Measurements from ENCODE around the gene TMC3.

DNA sequence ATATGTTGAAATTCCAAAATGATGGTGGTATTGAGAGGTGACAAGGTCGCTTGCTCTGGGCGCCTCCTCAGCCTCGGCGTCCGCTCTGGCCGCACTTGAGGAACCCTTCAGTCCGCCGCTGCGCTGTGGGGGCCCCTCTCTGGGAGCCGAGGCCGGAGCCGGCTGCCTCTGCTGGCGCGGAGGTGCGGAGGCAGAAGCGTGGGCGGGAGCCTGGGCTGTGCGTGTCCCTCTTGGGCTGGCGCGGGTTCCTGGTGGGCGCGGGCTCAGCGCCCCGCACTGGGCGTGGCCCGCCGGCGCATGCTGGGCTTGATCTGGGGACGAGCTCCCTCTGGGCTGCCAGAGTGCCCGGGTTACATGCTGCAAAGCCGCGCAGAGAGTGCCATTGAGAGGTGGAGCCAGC lies 39.8 kb upstream of the TMC3 start:
- TF ChIP-seq, protein P1, sequence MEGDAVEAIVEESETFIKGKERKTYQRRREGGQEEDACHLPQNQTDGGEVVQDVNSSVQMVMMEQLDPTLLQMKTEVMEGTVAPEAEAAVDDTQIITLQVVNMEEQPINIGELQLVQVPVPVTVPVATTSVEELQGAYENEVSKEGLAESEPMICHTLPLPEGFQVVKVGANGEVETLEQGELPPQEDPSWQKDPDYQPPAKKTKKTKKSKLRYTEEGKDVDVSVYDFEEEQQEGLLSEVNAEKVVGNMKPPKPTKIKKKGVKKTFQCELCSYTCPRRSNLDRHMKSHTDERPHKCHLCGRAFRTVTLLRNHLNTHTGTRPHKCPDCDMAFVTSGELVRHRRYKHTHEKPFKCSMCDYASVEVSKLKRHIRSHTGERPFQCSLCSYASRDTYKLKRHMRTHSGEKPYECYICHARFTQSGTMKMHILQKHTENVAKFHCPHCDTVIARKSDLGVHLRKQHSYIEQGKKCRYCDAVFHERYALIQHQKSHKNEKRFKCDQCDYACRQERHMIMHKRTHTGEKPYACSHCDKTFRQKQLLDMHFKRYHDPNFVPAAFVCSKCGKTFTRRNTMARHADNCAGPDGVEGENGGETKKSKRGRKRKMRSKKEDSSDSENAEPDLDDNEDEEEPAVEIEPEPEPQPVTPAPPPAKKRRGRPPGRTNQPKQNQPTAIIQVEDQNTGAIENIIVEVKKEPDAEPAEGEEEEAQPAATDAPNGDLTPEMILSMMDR (IDR thresholded peaks at IDR 0.05; ENCODE audit: low read depth, low read length) = no peak
- no peak for TF ChIP-seq EZH2phosphoT487 (IDR thresholded peaks at IDR 0.05; ENCODE audit: low read depth)
